K562 (cell line): Measurements from ENCODE around the gene TRMT2A. TPM values are rescaled to one million over a fixed set of nuclear protein-coding genes. Genes with fewer than 3 reads are reported as not detected.

Source experiments
- ARID2 ChIP-seq: fragments of 450-650 bp; IDR thresholded peaks from 2 replicates; pipeline ENCODE4 v1.6.1; 2017; ENCODE audit warnings: antibody characterized with exemption, mild to moderate bottlenecking
- CBFB ChIP-seq: sonication (generic); formaldehyde crosslinking; IDR thresholded peaks from 2 replicates; pipeline ENCODE4 v1.4.0; 2020; ENCODE audit warnings: mild to moderate bottlenecking, missing genetic modification reagents
- CHD1 ChIP-seq: fragments of 200-600 bp; sonication (generic); IDR thresholded peaks from one replicate; pipeline ENCODE4 v1.6.1; 2012; ENCODE audit warnings: mild to moderate bottlenecking, moderate library complexity, low read length, inconsistent platforms
- CHD4 ChIP-seq: fragments of 200-600 bp; sonication (generic); IDR thresholded peaks from 3 replicates; pipeline ENCODE4 v1.6.1; 2012; ENCODE audit warnings: low read depth, mild to moderate bottlenecking, mixed read lengths, low read length, inconsistent platforms; ENCODE audit not compliant: insufficient read depth, insufficient replicate concordance, poor library complexity, severe bottlenecking
- ELF1 ChIP-seq: fragments of 200-800 bp; sonication (Bioruptor generic); IDR thresholded peaks from 2 replicates; pipeline ENCODE4 v1.6.1; 2016; ENCODE audit warnings: missing genetic modification characterization, missing compliant biosample characterization
- EP300 ChIP-seq: IDR thresholded peaks from 2 replicates; pipeline ENCODE4 v1.6.1; 2012; ENCODE audit warnings: low read length, improper control_type of control experiment
- ETV1 ChIP-seq: fragments of 450-650 bp; conservative IDR thresholded peaks from 2 replicates; pipeline ENCODE4 v1.6.1; 2016; ENCODE audit warnings: missing genetic modification characterization, control low read depth, low read depth, missing compliant biosample characterization
- FOS ChIP-seq: IDR thresholded peaks from 3 replicates; pipeline ENCODE4 v1.6.1; 2011; ENCODE audit not compliant: insufficient read length; ENCODE audit errors: extremely low read depth
- FOXJ2 ChIP-seq: fragments of 200-800 bp; sonication (Bioruptor generic); IDR thresholded peaks from 2 replicates; pipeline ENCODE4 v1.6.1; 2016; ENCODE audit warnings: missing genetic modification characterization, missing compliant biosample characterization
- FOXJ3 ChIP-seq: sonication (generic); formaldehyde crosslinking; IDR thresholded peaks from 2 replicates; pipeline ENCODE4 v1.4.0; 2020; ENCODE audit warnings: mild to moderate bottlenecking, missing genetic modification reagents
- GATA2 ChIP-seq: sonication (generic); formaldehyde crosslinking; IDR thresholded peaks from 2 replicates; pipeline ENCODE4 v1.4.0; 2020; ENCODE audit warnings: mild to moderate bottlenecking, missing genetic modification reagents
- HDAC2 ChIP-seq: fragments of 450-650 bp; IDR thresholded peaks from 2 replicates; pipeline ENCODE4 v1.6.1; 2016; ENCODE audit warnings: mild to moderate bottlenecking
- HDGF ChIP-seq: fragments of 450-650 bp; IDR thresholded peaks from 2 replicates; pipeline ENCODE4 v1.6.1; 2016
- IRF9 ChIP-seq: fragments of 450-650 bp; IDR thresholded peaks from 2 replicates; pipeline ENCODE4 v1.6.1; 2016; ENCODE audit warnings: missing biosample characterization, missing genetic modification characterization
- KDM4B ChIP-seq, 2 experiments: fragments of 450-650 bp in 1 of 2; sonication (generic) in 1 of 2; IDR thresholded peaks; 2 replicates each; pipeline ENCODE4 v1.6.1; 2016 to 2017; ENCODE audit warnings: borderline replicate concordance in 2 of 2, antibody characterized with exemption in 1 of 2, low read depth in 1 of 2, mild to moderate bottlenecking in 1 of 2
- MTA3 ChIP-seq: fragments of 450-650 bp; formaldehyde crosslinking; IDR thresholded peaks from 2 replicates; pipeline ENCODE4 v1.6.1; 2017; ENCODE audit warnings: mild to moderate bottlenecking, borderline replicate concordance
- RBM39 ChIP-seq: fragments of 200-400 bp; formaldehyde crosslinking; optimal IDR thresholded peaks from 2 replicates; pipeline ENCODE3; 2018; ENCODE audit warnings: low read depth, low read length
- SETDB1 ChIP-seq: IDR thresholded peaks from one replicate; pipeline ENCODE4 v1.6.1; 2012; ENCODE audit warnings: low read length, control low read depth, inconsistent platforms
- SMAD4 ChIP-seq: fragments of 250-450 bp; sonication (Bioruptor Pico); conservative IDR thresholded peaks from 2 replicates; pipeline ENCODE4 v1.8.0; 2021; ENCODE audit warnings: inconsistent platforms, mild to moderate bottlenecking, moderate library complexity
- TARDBP ChIP-seq: fragments of 450-650 bp; IDR thresholded peaks from 2 replicates; pipeline ENCODE4 v1.6.1; 2016
- TRIM24 ChIP-seq, 2 experiments: fragments of 450-650 bp; IDR thresholded peaks; 2 replicates each; pipeline ENCODE4 v1.6.1; 2016
- ZEB2 ChIP-seq: fragments of 450-650 bp; IDR thresholded peaks from 2 replicates; pipeline ENCODE4 v1.6.1; 2016
- ZKSCAN1 ChIP-seq: fragments of 150-350 bp; IDR thresholded peaks from 2 replicates; pipeline ENCODE4 v1.6.1; 2016; ENCODE audit warnings: low read depth, low read length
- ZNF197 ChIP-seq: fragments of 200-800 bp; sonication (Bioruptor generic); IDR thresholded peaks from 2 replicates; pipeline ENCODE4 v1.6.1; 2016; ENCODE audit warnings: low read depth, missing genetic modification characterization, missing compliant biosample characterization
- ZNF24 ChIP-seq: fragments of 450-650 bp; IDR thresholded peaks from 2 replicates; pipeline ENCODE4 v1.6.1; 2016
- ZNF436 ChIP-seq: fragments of 250-450, 450-650 bp; sonication (Bioruptor Pico); formaldehyde crosslinking; IDR thresholded peaks from 2 replicates; pipeline ENCODE4 v1.7.0; 2020; ENCODE audit warnings: mild to moderate bottlenecking
- ZNF696 ChIP-seq: fragments of 250-450 bp; sonication (Bioruptor Pico); conservative IDR thresholded peaks from 2 replicates; pipeline ENCODE4 v1.4.0; 2020; ENCODE audit warnings: mild to moderate bottlenecking, moderate library complexity
- ZNF764 ChIP-seq: fragments of 250-450 bp; sonication (Bioruptor Pico); IDR thresholded peaks from 2 replicates; pipeline ENCODE4 v1.4.0; 2020; ENCODE audit warnings: low read depth, mild to moderate bottlenecking, moderate library complexity
- ZNF766 ChIP-seq: fragments of 200-800 bp; sonication (Bioruptor generic); conservative IDR thresholded peaks from 2 replicates; pipeline ENCODE4 v1.6.1; 2016; ENCODE audit warnings: missing genetic modification characterization, missing compliant biosample characterization
- polyA plus RNA-seq, 8 experiments: library from polyadenylated mRNA; depleted of rRNA in 4 of 8; stranded (reverse) in 5 of 8; unstranded in 3 of 8; fragments of >200 nt; fragmentation: Nextera tagmentation in 2 of 8; fragmentation: Illumina TruSeq in 1 of 8; extraction: Ambion mirVana in 2 of 8; extraction: Trizol in 1 of 8; gene quantifications; 2 replicates each; pipeline versions ENCODE4 v1.2.1 to v1.2.3, GENCODE V29; 2011 to 2014; ENCODE audit warnings: inconsistent platforms in 1 of 8, missing spikeins in 1 of 8
- total RNA-seq, 7 experiments: library from RNA; depleted of rRNA in 6 of 7; stranded (reverse); fragments of >200 nt in 6 of 7; fragmentation: Illumina TruSeq in 2 of 7; extraction: Trizol in 2 of 7; gene quantifications; 2 replicates each; pipeline versions ENCODE4 v1.2.1 to v1.2.3, GENCODE V29; 2011 to 2021; ENCODE audit warnings: low replicate concordance in 1 of 7
- TF ChIP-seq, protein P1 (sequence below), 2 experiments: fragments of 450-650 bp in 1 of 2; IDR thresholded peaks; 2 replicates each; pipeline ENCODE4 v1.6.1; 2011 to 2017; ENCODE audit warnings: low read depth in 2 of 2, antibody characterized with exemption in 1 of 2, borderline replicate concordance in 1 of 2, low read length in 1 of 2, mild to moderate bottlenecking in 1 of 2, mixed read lengths in 1 of 2; ENCODE audit not compliant: control insufficient read depth in 1 of 2

TRMT2A gene
- total and polyA plus RNA-seq, 9 of the 15 experiments (the other 6 are each of a cell fraction or from before 2014, with no cell fraction given), result 1.6 to 265 (median 140) TPM

DNA sequence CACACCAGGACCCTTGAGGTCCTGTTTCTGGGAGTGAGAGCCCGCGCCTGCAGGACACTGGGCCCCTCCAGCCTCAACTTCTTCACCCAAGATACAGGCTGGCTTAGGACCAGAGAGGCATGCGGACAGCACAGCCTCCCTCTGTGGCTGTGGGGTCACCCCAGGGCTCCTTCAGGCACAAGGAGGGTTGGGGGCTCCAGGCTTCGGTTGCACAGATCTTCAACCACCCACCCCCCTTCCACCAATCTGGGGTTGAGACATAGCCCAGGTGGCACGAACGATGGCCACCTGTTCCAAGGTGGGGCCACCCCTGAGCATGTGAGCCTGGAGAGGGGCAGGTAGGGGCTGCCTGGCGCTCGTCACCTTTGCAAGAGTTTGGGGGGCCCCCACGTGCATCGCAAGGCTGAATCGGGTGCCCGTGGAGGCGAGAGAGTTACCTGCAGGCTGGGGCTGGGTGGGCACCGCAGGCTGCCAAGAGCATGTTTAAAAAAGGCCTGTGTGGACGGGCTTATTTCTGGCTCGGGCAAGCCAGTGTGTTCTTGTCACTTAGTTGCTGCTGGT lies 15.7 kb upstream of the TRMT2A start (continued):
- TF ChIP-seq CHD4 (no peak), ZKSCAN1 (no peak), ZNF766 (CRISPR knock-in tag) (no peak), FOXJ2 (tag) (no peak), IRF9 (tag) (no peak), ZNF24 (no peak), ZNF696 (no peak), GATA2 (CRISPR knock-in tag) (no peak), EP300 (no peak), KDM4B (IDR thresholded peaks at IDR 0.05; ENCODE audit: borderline replicate concordance in 2 of 2, low read depth in 1 of 2) (no peak), CHD1 (no peak), ELF1 (no peak), ZNF197 (CRISPR knock-in tag) (no peak), TRIM24 (IDR thresholded peaks at IDR 0.05) (no peak), MTA3 (peak; percentile 13; the same call in 1 of the 2 replicates), FOS (no peak), CBFB (CRISPR knock-in tag) (no peak), ARID2 (no peak), TARDBP (no peak), ZNF436 (no peak), FOXJ3 (CRISPR knock-in tag) (no peak), ZEB2 (no peak), ETV1 (tag) (no peak), ZNF764 (CRISPR knock-in tag) (no peak), RBM39 (no peak), HDGF (no peak), SMAD4 (no peak), SETDB1 (no peak), HDAC2 (0 out of 2 replicates have a peak, but pooled peaks have one; percentile 36)
- TF ChIP-seq, protein P1, sequence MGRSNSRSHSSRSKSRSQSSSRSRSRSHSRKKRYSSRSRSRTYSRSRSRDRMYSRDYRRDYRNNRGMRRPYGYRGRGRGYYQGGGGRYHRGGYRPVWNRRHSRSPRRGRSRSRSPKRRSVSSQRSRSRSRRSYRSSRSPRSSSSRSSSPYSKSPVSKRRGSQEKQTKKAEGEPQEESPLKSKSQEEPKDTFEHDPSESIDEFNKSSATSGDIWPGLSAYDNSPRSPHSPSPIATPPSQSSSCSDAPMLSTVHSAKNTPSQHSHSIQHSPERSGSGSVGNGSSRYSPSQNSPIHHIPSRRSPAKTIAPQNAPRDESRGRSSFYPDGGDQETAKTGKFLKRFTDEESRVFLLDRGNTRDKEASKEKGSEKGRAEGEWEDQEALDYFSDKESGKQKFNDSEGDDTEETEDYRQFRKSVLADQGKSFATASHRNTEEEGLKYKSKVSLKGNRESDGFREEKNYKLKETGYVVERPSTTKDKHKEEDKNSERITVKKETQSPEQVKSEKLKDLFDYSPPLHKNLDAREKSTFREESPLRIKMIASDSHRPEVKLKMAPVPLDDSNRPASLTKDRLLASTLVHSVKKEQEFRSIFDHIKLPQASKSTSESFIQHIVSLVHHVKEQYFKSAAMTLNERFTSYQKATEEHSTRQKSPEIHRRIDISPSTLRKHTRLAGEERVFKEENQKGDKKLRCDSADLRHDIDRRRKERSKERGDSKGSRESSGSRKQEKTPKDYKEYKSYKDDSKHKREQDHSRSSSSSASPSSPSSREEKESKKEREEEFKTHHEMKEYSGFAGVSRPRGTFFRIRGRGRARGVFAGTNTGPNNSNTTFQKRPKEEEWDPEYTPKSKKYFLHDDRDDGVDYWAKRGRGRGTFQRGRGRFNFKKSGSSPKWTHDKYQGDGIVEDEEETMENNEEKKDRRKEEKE (IDR thresholded peaks at IDR 0.05; ENCODE audit: borderline replicate concordance in 1 of 2, control insufficient read depth in 1 of 2, low read depth in 2 of 2, low read length in 1 of 2), result no peak
